ENCODE data around the gene SLCO3A1.

DNA sequence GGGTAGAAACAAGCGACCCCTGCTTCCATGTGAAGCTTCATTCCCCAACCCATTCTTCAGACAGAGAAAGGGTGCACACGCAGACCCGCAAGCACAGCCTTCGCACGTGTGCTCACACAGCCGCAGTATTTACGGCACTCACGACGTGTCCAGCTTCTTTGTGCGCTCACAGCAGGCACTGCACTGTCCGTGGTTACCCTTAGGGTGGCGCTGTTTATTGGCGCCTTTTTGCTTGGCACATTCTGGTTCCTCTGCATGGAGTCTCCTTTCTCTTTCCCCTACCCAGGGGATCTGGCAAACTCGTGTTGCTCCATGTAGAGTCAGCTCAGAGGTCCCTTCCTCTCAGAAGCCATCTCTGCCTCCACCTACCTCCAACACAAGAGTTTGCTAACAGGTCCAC is 115.1 kb downstream of the SLCO3A1 start:
- TF ChIP-seq, protein P1, sequence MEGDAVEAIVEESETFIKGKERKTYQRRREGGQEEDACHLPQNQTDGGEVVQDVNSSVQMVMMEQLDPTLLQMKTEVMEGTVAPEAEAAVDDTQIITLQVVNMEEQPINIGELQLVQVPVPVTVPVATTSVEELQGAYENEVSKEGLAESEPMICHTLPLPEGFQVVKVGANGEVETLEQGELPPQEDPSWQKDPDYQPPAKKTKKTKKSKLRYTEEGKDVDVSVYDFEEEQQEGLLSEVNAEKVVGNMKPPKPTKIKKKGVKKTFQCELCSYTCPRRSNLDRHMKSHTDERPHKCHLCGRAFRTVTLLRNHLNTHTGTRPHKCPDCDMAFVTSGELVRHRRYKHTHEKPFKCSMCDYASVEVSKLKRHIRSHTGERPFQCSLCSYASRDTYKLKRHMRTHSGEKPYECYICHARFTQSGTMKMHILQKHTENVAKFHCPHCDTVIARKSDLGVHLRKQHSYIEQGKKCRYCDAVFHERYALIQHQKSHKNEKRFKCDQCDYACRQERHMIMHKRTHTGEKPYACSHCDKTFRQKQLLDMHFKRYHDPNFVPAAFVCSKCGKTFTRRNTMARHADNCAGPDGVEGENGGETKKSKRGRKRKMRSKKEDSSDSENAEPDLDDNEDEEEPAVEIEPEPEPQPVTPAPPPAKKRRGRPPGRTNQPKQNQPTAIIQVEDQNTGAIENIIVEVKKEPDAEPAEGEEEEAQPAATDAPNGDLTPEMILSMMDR (IDR thresholded peaks at IDR 0.05): no peak
- no peak for TF ChIP-seq POLR2A (IDR thresholded peaks at IDR 0.05)
